ENCODE measurements around the gene SSTR3.

Gene SSTR3

DNA sequence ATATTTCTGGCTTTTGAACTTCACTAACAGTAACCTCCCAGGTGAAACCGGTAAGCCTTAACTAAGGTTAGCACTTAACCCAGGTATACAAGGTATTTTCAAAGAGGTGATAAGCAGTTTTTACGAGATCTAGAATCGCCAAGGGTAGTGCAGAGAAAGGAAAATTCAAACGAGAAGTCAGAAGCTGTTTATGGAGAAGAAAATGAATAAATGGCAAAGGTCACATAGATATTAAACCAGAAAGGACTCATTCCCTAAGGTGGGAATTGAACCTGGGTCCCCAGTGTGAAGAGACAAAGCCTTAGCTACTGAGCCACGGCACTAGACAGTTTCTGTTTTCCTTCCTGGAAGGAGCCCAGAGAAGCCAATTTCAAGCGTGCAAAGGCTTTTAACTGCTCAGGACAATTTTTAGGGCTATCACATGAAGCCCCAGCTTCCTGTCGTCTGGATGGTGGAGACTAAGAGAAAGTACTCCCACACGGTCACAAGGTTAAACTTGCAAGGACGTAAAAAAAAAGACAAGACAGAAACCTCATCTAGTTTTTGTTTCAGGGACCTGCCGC, 18.6 kb downstream of the SSTR3 start:
- DNase-seq = no peak

DNA sequence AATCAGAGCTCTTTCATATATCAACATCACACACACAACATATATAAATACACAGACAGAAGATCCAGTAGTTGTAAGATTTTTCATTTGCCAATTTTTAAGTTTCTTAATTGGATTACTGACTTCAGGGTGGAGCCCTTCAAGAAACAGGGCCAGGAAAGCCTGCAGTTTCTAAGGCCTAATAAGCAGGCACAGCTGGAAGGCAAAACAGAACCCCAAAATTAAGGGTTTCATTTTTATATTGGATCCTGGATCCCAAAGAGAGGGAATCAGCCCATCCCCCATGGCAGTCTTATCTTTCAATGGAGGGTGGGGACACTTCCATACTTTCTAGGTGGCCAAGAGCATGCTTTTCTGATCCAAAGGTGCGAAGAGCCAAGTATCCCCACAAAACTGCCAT, 19.5 kb downstream of the SSTR3 start:
- no peak for DNase-seq

DNA sequence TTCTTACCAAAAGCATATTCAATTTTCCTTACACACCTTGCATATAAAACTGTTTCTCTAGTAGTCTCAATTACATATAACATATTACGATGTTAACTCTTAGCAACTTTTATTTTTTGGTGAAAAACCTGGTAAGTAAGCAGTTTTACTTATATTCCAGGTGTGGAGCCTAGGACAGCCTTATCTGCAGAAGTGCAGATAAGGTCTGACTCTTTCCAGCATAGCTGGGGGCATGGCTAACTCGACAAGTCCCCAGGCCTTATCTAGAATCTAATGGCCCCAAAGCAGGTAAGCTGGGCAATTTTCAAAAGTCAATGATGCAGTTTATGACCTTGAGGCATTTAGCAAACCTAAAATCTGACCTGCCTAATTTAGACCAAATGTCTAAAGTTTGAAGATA, 20.1 kb downstream of the SSTR3 start:
- DNase-seq = no peak

DNA sequence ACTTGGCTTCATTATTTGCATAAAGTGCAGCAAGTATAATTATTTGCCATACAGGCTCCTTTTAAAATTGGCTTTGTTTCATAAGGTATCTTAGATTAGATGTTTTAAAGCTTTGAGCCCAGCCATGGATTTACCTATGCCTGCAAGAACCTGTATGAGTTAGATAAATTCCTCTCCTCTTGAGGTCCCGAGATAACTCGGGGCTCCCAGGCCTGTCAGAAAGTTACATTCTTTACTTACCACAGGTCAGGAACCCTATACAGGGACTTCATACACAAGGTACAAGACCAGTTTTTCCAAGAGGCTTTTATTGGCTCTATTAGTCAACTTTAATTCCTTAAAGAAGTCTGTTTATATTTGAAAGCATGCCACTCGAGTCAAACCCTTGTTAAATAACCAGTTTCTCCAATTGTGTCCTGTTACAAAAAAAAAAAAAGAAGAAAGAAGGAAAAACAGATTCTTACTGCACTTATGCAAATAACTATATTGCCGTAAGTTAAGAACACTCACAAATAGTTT, 22.0 kb downstream of the SSTR3 start:
- no peak for DNase-seq

DNA sequence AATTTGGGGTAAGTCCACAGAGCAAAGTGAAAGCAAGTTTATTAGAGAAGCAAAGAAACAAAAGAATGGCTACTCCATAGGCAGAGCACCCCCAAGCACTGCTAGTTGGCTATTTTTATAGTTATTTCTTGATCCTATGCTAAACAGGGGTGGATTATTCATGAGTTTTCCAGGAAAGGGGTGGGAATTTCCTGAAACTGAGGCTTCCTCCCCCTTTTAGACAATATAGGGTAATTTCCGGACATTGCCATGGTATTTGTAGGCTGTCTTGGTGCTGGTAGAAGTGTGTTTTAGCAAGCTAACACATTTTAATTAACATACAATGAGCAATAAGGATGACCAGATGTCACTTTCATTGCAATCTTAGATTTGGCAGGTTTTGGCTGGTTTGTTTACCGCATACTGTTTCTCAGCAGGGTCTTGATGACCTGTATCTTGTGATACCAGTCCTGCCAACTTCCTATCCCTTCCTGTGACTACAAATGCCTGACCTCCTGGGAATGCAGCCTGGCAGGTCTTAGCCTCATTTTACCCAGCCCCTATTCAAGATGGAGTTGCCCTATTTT, 23.3 kb downstream of the SSTR3 start:
- no peak for DNase-seq

DNA sequence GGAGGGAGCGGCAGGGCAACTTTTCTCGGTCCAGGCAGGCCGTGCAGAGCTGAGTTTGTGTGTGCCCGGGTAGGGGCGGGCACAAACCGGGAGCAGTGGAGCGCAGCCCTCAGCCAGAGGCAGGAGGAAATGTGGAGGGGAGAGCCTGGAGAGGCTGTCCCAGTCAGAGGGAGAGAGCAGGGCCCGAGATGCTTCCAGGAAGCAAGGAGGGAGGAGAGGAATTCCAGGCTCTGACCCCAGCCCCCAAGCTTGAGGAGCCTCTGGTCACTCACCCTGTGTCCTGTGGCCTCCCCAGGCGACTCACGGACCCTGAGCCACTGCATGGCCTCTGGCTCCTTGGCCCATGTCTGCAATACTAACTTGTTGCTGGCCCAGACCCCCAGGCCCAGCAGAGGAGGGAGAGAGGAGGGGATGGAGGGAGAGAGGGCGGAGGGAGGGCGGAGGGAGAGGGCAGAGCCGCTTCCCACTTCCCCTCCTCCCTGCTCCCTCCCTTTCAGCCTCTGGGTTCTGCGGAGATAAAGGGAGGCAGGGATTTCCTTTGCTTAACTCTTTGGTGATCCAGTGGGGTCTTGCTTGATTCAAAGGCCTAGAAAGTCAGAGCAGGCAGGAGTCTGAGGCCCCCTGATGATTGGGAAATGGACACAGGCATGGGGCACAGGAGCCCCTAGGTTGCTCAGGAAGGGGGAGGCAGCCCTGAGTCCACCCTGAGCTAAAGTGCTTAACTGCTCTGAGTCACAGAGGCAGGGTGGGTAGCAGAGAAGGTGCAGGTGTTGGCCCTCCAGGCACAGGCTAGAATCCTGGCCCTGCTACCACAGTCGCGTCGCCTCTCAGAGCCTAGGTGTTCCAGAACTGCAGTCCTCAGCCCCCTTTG, 24.2 kb downstream of the SSTR3 start, which contains the start of gene C1QTNF6:
Gene C1QTNF6, minus strand, starts transcription at position 357 of the 871 bp plus-strand sequence. Its CDS starts 34 bp downstream, at position 323.
- no peak for DNase-seq

DNA sequence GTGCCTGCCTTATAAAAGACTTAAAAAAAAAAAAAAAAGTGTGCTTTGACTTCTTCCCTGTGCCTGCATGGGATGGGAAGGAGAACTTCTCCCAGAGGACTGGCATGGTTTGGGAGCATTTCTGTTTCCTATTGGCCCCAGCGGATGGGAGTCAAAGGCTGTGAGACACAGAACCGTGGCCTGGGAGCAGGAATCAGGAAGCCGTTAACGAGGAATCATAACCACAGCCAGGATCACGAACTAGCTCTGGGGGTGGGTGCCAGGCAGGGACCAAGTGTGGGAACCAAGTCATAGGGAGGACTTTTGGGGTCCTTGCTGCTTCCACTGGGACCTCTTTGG, 24.8 kb downstream of the SSTR3 start:
- no peak for DNase-seq

DNA sequence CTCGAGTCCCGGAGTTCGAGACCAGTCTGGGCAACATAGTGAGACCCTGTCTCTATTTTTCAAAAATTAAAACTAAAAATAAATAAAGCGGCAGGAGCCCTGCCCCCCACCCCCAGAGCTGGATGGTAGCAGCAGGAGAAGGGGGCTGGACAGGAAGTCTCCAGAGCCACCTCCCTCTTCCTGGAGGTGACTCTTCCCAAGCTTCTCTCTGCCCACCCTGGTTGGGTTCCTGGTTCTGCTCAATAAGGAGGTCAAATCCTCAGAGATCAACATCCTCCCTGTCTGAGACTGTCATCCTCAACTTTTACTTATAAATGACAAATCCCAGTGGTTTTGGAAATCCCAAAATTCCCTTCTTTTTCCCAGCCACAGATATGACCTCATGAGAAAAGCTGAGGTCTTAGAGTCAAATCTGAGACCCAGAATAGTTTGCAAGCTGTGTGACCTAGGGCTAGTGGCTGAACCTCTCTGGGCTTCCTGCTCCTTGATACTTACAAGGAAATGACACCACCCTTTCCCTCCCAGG, 25.2 kb downstream of the SSTR3 start:
- no peak for DNase-seq

DNA sequence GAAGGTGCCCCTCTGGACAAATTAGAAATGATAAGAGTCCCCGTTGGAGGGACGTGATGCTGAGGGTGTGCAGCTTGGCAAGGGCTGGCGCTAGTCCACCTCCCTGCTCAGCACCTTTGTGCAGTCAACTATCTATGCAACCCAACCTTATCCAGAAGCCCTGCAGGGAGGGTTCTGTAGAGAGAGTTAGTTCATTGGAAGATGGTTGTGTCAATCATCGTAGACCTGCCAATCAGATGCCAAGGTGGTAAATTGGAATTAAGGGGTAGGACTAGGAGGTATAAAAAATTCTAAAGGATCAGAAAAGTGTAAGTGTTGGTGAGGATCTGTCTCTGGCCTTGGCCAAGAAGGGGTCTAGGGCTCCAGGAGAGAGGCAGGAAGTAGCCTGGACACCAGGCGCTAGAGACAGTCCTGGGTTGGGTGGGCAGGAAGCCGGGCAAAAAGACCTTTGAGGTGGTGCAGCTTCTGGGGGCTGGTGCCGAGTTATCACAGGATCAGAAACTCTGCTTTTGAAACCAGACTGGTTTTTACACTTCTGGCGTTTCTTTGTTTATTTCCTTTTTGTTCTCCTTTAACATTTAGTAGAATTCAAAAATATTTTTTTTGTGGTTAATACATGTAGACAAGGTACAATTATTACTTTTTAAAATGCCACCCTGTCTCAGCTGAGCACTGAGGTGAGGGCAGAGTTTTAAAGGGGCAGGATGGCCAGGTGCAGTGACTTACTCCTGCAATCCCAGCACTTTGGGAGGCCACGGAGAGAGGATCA, 25.9 kb downstream of the SSTR3 start:
- no peak for DNase-seq

DNA sequence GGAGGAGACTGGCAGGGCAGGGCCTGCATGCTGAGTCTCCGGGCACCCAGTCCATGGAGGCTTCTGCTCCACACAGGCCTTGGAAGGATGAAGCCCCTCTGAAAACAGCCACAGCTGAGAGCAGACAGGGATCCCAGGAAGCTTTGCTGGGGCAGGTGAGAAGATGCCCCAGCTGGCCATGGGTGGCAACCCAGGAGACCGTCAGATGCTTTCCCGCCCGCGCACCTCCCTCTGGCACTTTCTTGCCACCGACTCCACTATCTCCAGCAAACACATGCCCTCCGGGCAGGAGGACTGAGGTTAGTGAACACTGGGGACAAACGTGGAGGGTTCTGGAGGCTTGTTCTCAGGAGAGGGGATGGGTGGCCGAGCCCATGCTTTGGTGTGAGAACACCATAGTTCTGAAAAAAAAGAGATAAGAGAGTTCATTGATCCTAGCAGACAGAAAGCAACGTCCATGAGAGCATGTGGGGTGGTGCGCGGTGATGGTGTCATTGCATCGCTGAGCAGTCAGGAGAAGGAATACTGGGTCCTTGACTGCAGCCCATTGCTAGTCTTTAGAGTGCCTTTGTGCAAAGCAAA, 26.5 kb downstream of the SSTR3 start:
- DNase-seq = no peak

DNA sequence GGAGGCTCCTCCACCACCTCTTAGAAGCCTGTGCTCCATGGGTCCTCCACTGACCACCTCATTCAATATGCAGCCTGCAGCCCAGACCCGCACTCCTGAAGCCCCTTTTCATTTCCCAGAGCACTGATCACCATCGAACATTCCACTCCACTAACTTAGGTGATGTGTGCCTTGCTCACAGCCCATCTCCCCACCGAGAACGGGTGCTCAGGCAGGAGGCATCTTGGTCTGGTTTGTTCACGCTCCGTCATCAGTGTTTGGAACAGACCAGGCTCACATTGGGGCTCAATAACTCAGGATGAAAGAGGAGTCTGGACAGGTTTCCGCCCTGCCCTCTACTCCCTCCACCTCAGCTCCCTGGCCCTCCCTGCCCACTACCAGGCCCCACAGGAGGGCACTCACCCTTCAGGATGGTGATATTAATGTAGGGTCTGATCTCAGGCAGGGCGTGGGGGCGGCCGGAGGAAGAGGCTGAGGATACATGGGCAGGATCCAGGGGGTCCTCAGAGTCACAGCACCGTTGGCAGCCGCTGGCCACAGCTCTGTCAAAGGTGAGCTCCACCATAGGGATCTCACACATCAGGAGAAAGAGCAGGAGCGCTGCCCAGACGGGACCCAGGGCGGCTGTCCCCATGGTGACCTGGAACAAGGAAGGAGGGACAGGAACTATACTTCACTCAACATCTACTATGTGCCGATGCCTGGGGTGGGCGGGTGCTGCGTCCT, 27.3 kb downstream of the SSTR3 start:
- no peak for DNase-seq

DNA sequence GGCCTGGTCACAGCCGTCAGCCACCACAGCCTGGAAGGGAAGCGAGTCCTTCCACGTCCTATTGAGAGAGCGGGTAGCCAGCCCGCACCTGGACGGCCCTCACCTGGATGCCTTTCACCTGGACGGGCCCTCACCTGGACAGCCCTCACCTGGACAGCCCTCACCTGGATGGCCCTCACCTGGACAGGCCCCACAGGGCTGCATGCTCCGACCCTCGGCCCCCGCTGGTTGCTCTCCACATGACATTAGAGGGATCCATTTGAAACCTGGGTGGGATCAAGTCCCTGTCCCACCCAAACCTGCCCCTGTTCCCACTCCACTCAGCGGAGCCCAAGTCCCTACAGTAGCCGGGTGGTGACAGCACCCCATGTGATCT, 27.9 kb downstream of the SSTR3 start:
- DNase-seq = no peak

DNA sequence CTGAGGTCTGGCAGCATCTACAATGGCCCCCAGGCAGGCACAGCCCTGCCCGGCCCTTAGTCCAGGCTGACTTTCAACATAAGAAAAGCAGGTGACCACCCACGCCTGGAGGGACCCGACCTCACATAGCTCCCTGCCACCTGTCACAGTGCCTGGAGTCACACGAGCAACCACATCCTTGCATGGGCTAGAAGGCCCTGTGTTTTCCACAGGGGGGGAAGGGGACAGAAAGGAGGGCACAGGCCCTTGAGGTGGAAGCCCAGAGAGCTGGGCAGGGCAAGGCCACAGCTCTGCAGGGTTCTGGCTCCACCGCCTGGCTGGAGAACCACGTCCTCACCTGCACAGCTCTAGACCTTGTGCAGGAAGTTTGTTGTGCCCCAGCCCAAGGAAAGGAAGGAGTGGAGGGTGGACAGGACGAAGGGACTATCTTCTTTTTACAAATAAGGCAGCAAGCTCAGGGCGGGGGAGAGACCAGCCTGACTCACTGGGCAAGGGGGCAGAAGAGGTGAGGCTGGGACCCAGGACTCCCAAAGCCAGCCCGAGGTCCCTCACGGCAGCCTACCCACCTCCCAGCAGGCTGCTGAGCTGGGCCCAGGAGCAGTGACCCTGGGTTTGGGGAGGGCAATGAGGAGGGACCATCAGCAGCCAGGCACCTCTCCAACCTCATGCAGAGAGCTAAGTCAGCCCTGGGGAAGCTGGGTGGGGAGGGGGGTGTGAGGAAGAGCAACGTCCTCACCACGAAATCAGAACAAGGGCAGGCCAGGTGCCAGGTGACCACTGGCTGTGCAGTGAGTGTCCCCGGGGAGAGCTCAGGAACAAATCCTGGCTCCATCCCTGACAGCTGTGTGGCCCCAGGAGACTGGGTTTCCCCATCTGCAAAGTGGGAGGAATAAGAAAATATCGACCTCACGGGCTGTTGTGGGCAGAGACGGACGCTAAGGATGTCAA, 28.6 kb downstream of the SSTR3 start:
- no peak for DNase-seq

DNA sequence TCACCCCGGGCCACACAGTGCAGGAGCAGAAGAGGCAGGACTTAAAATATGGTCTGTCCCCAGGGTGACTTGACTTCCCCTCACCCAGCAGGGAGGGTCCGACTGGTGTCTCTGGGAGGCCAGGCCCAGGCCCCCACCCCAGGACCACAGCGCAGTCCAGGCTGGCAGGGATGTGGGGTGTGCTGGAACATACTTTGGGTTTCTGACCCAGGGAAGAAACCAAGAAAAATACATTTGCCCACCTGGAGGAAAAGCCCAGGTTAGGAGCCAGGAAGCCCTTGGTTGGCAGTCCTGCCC, 29.4 kb downstream of the SSTR3 start:
- no peak for DNase-seq

DNA sequence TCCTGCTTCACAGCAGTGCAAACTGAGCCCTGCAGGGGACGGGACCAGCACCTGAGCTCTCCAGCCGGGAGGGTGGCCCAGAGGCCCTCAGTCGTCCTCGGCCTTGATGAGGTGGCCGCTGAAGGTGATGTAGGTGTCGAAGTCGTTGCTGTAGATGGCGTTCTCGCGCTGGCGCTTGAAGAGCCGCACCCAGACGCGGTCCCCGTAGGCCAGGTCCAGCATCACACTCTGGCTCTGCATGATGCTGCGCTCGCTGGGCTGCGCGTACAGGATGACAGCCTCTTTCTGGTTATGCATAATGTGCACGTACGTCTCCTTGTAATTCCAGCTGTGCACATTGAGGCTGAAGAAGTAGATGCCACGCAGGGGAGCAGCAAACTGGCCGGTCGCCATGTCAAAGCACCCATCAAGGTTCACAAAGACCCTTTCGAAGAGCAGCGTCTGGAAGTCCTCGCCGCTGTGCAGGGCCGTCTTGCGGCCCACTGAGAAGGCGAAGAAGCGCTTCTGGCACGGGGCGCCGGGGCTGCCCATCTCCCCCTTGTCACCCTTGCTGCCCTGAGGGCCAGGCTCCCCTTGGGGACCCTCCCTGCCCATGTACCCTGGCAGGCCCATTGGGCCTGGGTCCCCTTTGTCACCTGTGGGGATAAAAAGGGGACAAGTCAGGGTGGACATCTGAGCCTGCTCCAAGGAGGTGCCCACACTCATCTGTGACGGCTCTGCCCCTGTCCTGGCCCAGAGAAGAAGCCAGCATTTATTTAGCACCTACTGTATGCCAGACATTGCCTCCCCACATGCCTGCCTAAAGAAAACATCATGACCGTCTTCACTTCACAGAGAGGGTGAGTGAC, 30.0 kb downstream of the SSTR3 start:
- DNase-seq = no peak

DNA sequence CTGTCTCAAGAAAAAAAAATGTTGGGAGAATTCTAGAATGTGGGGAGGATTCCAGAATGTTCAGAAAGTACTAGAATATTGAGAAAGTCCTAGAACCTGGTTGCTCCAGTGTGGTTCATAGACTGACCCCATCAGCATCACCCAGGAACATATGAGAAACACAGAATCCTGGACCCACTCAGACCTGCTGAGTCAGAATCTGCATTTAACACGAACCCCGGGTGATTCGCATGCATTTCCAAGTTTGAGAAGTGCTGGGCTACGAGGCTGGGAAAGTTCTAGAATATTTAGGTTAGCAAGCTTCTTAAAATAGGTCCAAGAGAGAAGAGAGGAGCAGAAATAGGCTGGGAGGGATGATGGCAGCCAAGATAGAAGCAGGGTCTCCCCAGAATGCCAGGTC, 30.6 kb downstream of the SSTR3 start:
- DNase-seq = no peak

DNA sequence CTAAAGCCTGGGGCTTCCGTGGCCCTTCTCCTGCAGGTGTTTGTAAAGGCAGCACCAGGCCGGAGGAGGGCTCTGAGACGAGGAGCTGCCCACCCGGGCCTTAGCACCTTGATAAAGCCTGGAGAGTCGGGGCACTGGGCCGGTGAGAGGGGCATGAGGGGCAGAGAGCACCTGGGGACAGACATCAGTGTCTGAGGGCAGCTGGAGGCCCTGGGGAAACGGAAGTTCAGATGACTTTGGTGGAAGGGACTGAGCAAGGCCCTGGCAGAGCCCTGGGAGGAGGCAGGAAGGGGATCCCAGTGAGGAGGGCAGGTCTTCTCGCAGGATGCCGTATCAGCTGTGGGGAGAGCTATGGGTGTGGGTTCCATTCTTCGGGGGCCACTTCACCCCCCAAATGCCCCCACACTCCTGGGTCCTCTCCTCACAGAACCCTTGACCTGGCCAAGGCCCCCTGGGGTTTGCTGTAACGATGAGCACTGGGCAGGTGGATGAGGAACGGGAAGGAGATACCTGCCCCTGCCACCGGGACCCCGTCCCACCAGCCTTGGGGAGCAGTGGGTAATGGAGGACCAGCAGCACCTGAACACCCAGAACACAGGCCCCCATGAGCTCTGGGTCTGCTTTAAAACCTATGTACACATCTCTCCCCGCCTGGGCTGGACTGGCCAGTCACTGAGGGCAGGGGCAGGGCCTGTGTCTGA, 31.6 kb downstream of the SSTR3 start:
- no peak for DNase-seq

DNA sequence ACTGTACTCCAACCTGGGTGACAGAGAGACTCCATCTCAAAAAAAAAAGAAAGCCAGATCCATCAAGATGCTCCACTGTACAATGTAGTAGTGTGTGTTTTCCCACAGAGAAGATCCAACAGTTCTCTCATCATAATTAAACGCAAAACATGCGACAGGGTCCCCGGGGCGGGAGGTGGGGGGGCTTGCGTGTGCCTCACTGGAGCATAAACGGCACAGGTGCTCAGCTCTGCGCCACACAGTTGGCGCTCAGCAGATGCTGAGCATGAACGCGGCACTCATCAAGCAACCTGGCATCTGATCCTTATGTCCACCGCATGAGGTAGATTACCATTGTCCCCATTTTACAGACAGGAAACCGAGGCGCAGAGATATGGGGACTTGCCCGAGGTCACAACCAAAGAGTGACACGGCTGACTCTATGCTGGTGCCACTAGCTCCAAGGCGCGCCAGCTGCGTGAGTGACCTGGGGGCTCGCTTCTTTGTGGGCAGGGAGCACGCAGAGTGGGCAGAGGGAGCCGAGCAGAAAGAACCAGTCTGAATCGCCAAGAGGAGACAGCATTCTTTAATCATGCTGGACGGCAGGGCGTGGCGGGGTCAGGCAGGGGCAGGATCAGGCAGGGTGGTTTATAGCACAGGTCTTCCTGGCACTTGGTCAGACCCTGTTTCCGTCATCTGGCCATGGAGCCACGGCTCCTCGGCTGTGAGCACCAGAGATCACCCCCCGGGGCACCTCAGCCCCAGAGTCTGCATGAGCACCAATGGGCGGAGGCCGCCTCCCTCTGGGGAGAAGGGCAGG, 32.5 kb downstream of the SSTR3 start:
- DNase-seq = no peak

DNA sequence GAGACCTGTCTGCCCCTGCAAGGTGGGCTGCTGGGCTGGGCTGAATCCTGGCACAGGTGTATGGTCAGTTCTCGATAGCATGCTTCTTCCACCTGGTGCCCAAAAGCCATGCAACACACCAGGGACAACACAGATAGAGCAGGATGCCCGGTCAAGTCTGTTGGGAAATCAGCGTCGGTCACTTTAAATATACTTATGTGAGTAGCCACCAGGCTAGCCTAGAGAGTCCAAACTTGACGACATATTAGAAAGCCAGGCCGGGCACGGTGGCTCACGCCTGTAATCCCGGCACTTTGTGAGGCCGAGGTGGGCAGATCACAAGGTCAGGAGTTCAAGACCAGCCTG, 33.2 kb downstream of the SSTR3 start:
- no peak for DNase-seq
